NCI-H128 (cell line): ENCODE data around the gene PLPP2.

Source experiments
- DNase-seq: peaks from one replicate; lab custom pipeline; 2025; ENCODE audit not compliant: unreplicated experiment; lab: John Stamatoyannopoulos, UW

The PLPP2 gene

GRCh38 chr19:293436-294110, 2.4 kb upstream of the PLPP2 start:
- DNase-seq = no peak

DNA sequence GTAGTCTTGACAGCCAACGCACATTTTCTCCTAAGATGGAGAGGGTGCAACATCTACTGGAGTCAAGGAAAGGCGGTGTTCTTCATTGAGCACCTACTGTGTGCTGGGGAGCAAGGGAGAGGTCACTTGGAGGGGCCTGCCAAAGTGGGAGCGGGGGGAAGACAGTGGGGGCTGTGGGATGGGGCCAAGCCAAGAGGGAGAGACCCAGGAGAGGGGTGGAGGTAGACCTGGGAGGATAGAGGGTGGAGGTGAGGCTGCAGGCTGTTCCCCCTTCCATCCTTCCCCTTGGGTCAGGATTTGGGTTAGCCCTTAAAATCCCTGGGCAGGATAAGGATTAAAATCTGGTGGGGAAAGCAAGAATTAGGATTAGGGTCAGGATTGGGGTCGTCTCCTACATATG, 1.7 kb upstream of the PLPP2 start:
- DNase-seq = no peak

GRCh38 chr19:292281-292884, 1.2 kb upstream of the PLPP2 start:
- DNase-seq = no peak

GRCh38 chr19:291561-292280, 518 bp upstream of the PLPP2 start:
- no peak for DNase-seq

- DNase-seq = no peak
Observed at GRCh38 chr19:290372-291005, 714 bp downstream of the PLPP2 start.

- no peak for DNase-seq
Observed at GRCh38 chr19:289651-290371, 1.4 kb downstream of the PLPP2 start.

DNA sequence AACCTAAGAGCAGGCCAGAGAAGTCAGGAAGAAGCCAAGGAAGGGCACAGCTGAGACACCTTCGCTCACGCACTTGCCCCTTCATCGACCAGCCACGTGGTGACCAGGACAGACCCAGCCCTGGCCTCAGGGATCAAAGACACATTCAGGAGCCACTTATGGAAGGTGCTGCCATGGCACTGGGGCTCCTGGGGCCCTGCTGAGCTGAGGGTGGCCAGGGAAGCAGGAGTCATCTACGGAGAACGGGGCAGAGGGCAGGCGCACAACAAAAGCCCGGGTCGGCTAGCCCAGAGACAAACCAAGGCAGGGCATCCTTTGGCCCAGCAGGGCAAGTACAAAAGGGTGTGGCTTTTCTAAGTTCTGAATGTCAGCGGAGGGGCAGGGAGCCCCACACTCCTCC, 2.3 kb downstream of the PLPP2 start:
- DNase-seq = no peak

GRCh38 chr19:287381-287871, 3.8 kb downstream of the PLPP2 start:
- DNase-seq = no peak

- DNase-seq = no peak
Observed at GRCh38 chr19:283395-283794, 7.8 kb downstream of the PLPP2 start.

GRCh38 chr19:282501-282900, 8.7 kb downstream of the PLPP2 start:
- no peak for DNase-seq

- no peak for DNase-seq
Observed at GRCh38 chr19:281992-282391, 9.2 kb downstream of the PLPP2 start.

- no peak for DNase-seq
Observed at GRCh38 chr19:281156-281853, 9.9 kb downstream of the PLPP2 start.

DNA sequence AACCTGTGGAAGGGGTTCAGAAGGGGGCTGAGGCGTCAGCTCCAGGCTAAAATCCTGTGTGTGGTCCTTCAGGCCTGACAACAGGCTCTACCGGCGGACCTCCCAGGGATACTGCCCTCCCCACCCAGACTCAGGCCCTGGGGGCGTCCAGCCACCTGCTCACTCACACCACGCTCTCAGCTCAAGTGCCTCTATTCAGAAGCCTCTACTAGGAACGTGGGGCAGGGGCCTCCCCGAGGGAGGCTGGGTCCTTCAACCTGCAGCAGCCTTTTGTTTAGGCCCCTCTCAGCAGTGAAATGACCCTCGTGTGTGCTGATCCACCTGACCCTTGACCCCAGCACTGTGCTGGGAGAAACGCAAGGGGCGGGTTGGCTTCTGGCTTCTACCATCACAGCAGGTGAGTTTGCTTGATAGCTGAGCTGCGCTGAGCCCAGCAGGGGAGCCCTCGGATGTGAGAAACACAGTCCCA, 10.6 kb downstream of the PLPP2 start:
- DNase-seq = peak; percentile 73

DNA sequence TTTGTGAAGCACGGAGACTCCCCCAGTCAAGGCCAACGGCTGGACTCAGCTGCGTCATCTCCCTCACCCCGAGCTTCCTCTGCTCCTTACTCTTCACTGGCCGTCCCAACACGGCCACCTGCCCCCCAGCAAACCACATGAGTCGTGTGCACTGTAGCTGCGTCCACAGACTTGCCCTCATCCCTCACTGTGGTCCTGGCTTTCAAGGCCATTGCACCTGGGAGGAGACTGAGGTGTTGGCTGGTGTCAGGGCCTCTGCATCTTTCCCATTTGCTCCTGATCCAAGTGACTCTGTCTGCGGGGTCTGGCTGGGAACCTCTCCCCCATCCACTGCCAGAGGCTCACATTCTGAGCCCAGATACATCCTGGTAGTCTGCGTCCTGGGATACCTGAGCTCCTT, 11.5 kb downstream of the PLPP2 start:
- DNase-seq = no peak

- no peak for DNase-seq
Observed at GRCh38 chr19:279231-279630, 12.0 kb downstream of the PLPP2 start.

GRCh38 chr19:277581-278165, 13.5 kb downstream of the PLPP2 start:
- no peak for DNase-seq

DNA sequence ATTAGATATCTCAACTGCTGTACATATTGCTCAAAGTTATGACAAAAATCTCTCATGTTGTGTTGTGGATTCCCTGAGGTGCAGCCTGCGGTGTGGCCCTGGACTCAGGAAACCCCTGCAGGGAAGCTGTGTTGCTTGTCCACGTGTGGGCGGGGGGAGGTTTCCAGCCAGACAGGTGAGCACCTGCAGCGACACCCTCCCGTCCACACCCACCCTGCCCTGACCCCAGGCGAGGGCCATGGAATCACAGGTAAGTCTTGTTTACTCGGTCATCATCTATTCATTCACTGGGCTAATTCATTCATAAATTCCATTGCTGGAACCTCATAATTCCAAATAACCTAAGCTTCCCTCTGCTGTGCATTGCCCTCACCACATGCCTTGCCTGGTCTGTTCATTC, 14.1 kb downstream of the PLPP2 start:
- DNase-seq = no peak

DNA sequence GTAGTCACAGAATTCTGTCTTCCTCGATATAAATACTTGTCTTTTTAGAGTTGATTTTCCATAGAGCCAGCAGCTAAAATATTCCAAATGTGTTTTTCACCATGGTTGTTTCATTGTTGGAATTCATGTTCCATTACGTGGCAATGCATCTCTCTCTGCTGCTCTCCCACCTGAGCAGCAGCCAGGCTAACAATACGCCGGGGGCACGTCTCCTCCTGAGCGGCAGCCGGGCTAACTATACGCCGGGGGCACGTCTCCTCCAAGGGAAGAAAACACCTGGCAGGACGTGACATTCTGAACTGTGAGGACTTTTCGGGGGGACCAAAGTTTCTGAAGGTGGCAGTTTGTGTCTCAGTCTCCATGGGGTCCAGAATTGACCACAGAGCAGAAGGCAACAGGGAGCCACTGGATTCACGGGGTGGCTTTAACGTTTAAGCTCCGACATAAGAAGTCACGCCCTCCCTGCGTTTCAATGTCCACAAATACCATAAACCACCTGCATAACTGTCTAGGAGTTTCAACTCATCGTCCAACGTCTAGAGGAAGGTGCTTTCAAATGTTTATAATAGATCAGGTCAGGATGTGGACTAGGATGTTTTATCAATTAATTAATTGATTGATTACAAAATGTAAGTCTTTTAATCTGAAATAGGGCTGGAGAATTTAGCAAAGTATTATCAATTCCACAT, 15.1 kb downstream of the PLPP2 start:
- DNase-seq = no peak

GRCh38 chr19:275000-275399, 16.2 kb downstream of the PLPP2 start:
- DNase-seq = no peak
